HG03159 (cell line): ENCODE results near the gene EPB41L4A.
"Not testable (repeated sequence)": the region's sequence is repeated elsewhere in the genome, so short reads cannot be mapped to it uniquely, and the experiment has no call there.

Experiments used
- ATAC-seq: cut with Tn5 transposase; IDR thresholded peaks from one replicate; pipeline ENCODE4 v1.9.1; 2021; ENCODE audit warnings: mild to moderate bottlenecking, moderate library complexity; ENCODE audit not compliant: unreplicated experiment

The EPB41L4A gene

DNA sequence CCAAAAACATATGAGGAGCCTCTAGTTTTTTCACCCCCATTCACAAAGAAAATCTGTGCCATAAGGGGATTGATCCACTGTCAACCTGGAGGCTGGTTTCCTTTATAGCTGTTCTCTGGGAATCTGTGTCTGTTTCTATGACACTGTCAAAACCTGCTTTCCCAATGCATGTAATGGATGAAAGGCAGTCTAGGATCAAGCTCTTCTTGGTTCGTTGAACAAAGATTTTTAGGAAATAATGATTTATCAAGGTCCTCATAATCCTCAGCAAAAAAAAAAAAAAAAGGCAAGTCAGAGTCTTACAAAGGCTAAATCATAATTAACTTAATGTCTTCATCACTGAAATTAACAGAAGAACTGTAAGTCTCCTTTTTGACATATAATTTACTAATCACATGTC lies 16.0 kb downstream of the EPB41L4A start:
- ATAC-seq = no peak

GRCh38 chr5:112401924-112402323 lies 17.2 kb downstream of the EPB41L4A start:
- ATAC-seq = no peak

GRCh38 chr5:112397690-112398089 lies 21.4 kb downstream of the EPB41L4A start:
- ATAC-seq = no peak

DNA sequence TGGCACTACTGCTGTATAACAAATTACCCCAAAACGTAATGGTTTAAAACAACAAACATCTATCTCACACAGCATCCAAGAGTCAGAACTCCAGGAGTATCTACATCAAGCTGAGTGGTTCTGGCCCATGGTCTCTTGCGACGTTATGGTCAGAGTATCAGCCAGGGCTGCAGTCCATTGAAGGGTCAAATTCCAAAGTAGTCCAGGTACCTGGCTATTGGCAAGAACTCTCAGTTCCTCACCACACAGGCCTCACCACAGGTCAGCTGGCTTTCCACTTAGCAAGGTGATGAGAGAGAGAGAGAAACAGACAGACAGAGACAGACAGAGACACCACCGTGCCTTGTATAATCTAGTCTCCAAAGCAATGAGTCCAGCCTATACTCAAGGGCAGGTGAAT lies 22.6 kb downstream of the EPB41L4A start:
- no peak for ATAC-seq

- not testable (repeated sequence) for ATAC-seq
Observed at GRCh38 chr5:112395299-112395698, 23.8 kb downstream of the EPB41L4A start.

DNA sequence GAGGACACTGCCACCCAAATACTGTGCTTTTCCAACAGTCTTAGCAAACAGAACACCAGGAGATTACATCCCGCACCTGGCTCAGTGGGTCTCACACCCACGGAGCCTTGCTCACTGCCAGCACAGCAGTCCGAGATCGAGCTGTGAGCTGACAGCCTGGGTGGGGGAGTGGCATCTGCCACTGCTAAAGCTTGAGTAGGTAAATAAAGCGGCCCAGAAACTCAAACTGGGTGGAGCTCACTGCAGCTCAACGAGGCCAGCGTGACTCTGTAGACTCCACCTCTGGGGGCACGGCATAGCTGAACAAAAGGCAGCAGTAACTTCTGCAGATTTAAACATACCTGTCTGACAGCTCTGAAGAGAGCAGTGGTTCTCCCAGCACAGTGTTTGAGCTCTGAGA lies 28.8 kb downstream of the EPB41L4A start:
- ATAC-seq = no peak

DNA sequence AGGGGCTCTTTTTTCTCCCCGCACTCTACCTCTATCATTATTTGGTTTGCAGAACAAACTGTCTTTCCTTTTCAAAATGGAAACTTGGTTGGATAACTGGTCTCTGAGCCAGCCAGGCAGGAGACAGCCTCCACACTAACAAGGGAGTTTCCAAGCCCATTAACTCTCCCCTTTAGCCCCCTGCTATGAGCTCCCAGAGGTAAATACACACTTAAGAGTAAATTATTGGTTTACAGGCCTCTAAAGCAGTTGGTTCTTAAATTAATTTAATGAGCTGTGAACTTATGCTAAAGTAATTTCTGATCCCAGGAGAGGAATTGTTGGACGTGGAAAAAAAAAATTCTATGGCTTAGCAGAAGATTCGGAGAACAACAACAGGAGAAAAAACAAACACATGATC lies 30.3 kb downstream of the EPB41L4A start:
- no peak for ATAC-seq

DNA sequence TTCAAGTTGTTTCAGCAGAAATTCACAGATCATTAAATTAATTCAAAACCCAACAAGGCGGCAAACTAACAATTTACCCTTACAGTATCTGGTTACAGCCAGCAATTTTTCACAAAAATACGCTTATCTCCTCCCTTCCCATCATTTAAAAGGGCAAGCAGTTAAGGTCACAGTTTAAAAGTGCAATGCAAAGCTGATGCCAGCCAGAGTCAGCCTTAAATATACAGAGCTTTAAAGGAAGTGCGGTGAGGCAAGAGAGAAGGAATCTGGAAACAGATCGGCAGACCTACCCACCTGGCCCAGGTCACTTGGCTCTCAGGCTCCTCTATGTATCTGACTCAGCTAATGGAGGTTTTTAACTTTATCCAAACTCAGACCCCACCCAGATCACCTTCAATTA lies 31.0 kb downstream of the EPB41L4A start:
- no peak for ATAC-seq

DNA sequence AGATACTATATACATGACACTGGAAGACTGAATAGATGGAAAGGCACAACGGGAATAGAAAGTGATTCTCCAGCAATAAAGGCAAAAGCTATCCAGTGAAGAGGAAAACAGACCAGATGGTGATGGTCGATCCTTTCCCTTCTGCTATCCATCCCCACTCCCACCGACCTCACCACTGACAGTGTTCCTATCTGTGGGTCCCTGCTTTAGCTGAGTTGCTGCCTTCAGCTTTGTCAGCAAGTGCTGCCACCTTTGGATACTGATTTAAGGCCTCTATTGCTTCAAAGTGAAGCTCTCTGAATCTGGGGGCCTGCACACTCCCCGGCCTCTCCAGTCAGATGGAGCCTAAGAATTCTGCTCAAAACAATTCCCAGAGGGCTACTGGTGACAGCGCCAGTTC lies 32.3 kb downstream of the EPB41L4A start:
- ATAC-seq = no peak

DNA sequence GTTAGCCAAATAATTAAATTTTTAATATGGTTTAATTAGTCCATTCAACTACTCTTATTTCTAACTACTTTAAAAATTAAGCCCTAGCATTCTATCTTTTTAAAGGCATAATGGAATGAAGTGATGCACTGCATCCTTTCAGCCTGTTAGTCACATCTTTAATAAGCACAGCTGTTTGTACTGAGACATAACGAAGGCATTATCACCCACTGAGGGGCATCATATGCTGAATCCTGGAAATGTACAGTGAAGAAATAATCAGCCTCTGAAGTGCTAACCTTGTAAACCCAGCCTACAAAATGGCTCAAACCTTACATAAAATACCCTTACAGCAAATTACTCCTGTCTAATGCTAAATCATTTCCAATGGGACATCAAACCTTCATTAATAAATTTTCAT lies 33.1 kb downstream of the EPB41L4A start:
- no peak for ATAC-seq

DNA sequence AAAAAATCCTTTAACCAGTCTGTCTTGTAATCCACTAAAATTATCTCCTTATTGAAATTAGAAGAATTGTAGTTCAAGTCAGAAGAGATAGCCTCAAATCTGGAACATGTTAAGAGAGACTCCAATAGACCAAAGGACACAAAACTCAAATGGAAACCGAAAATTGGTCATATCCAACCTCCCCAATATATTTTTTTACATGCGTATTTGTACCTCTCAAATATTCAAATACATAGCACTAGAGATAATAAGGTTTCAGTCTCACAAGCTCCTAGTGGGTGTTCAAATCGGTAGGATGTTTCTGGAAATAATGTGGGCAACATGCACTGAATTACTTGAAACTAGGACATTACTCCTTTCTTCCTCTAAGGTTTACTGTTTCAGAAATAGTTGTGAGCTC lies 33.5 kb downstream of the EPB41L4A start:
- no peak for ATAC-seq

DNA sequence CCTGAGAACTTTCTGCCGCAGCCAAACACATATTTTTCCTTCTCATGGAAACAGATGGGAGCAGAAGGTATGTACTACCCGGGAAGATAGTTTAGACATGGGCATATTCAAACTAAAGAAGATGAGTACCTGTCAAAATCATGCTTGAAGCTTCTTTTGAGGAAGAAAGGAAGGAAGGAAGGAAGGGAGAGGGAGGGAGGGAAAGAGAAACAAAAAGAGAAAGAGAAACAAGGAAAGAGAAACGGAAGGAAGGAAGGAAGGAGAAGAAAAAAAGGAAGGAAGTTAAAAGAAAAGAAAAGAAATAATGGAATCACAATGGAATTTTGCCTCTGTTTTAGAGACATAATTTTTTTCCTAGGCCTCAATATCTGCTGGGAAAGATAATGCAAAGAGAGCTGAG lies 34.6 kb downstream of the EPB41L4A start:
- no peak for ATAC-seq

GRCh38 chr5:112382886-112383285 lies 36.2 kb downstream of the EPB41L4A start:
- no peak for ATAC-seq

GRCh38 chr5:112381521-112381920 lies 37.6 kb downstream of the EPB41L4A start:
- no peak for ATAC-seq

- no peak for ATAC-seq
Observed at GRCh38 chr5:112379542-112380325, 39.3 kb downstream of the EPB41L4A start.

GRCh38 chr5:112374818-112375217 lies 44.3 kb downstream of the EPB41L4A start:
- no peak for ATAC-seq

GRCh38 chr5:112374356-112374755 lies 44.7 kb downstream of the EPB41L4A start:
- no peak for ATAC-seq

- ATAC-seq = no peak
Observed at GRCh38 chr5:112373885-112374284, 45.2 kb downstream of the EPB41L4A start.

- ATAC-seq = no peak
Observed at GRCh38 chr5:112372543-112372942, 46.5 kb downstream of the EPB41L4A start.

GRCh38 chr5:112371067-112371466 lies 48.0 kb downstream of the EPB41L4A start:
- ATAC-seq = no peak

DNA sequence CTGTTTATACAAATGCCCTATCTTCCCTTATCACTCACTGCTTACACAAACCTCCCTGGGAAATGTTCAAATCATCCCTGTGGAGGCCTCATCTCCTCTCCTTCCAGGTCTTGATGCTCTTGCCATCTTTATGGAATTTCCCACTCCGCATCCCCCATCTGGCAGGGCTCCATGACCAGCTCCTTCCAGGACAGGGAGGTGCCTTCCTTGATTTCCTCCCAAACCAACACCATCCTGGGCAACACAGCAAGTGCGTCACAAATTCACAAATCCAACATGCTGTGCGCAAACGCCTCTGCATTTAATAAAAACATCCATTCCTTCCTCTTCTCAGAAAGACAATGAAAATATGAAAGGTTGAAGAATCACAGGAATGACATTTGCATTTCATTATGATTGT lies 51.7 kb downstream of the EPB41L4A start:
- ATAC-seq = peak; percentile 18

DNA sequence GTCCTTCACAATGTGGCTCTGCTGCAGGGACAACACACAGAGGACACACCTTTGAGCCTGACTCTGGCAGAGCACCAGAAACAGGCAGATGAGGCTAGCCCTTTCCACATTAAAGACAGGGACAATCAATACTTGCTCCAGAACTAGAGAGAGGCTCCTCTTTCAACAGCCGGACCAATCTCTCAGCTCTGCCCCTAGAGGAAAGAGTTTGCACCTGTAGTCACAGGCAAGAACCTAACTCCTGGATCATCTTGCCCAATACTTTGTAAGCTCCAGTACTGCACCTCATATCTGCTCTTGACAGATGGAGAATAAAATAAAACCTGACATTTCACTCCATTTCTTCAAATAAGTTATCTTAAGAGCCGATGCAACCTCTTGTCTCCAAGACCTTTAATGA lies 52.1 kb downstream of the EPB41L4A start:
- peak; percentile 74 for ATAC-seq

DNA sequence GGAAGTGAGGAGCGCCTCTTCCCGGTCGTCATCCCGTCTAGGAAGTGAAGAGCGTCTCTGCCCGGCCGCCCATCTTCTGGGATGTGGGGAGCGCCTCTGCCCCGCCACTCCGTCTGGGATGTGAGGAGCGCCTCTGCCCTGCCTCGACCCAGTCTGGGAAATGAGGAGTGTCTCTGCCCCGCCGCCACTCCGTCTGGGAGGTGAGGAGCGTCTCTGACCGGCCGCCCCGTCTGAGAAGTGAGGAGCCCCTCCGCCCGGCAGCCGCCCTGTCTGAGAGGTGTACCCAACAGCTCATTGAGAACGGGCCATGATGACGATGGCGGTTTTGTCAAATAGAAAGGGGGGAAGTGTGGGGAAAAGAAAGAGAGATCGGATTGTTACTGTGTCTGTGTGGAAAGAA lies 58.3 kb downstream of the EPB41L4A start:
- ATAC-seq = not testable (repeated sequence)
